Gastroesophageal sphincter (tissue), 4 donors: ENCODE measurements around the gene UROC1. TPM values are rescaled to one million over a fixed set of nuclear protein-coding genes. Genes with fewer than 3 reads are reported as not detected.
"Not testable (repeated sequence)": the region's sequence is repeated elsewhere in the genome, so short reads cannot be mapped to it uniquely, and the experiment has no call there.

Experiments
- ATAC-seq: fragments of 150-250 bp; one replicate; pipeline ENCODE4 v1.9.1; 2016; ENCODE audit warnings: mild to moderate bottlenecking, moderate library complexity
- H3K27ac ChIP-seq, 4 donors: fragments of 200-600 bp; sonication (generic) in 3 of 4; 1 replicate in 3 of 4; 2 replicates in 1 of 4; pipeline ENCODE4 v1.5.1; 2016 to 2019
- H3K27me3 ChIP-seq: fragments of 200-600 bp; sonication (generic); one replicate; pipeline ENCODE4 v1.5.1; 2019
- H3K36me3 ChIP-seq, 2 donors: fragments of 200-600 bp; sonication (generic); one replicate each; pipeline ENCODE4 v1.5.1; 2019; ENCODE audit warnings: control low read depth in 1 of 2
- H3K4me1 ChIP-seq, 3 donors: fragments of 200-600 bp; sonication (generic); 1 replicate in 2 of 3; 2 replicates in 1 of 3; pipeline ENCODE4 v1.5.1; 2016 to 2019; ENCODE audit warnings: control low read depth in 2 of 3
- H3K4me3 ChIP-seq, 2 donors: fragments of 200-600 bp; sonication (generic); one replicate each; pipeline ENCODE4 v1.5.1; 2019; ENCODE audit warnings: mild to moderate bottlenecking in 1 of 2, moderate library complexity in 1 of 2
- H3K9me3 ChIP-seq, 3 donors: fragments of 200-600 bp; sonication (generic); one replicate each; pipeline ENCODE4 v1.5.1; 2017 to 2019; ENCODE audit warnings: control low read depth in 2 of 3
- CTCF ChIP-seq, 4 experiments: fragments of 200-600 bp in 2 of 4; fragments of 450-650 bp in 2 of 4; sonication (generic) in 1 of 4; IDR thresholded peaks; one replicate each; pipeline ENCODE4 v1.5.1; 2017 to 2019; ENCODE audit warnings: antibody characterized with exemption in 4 of 4, mild to moderate bottlenecking in 2 of 4, moderate library complexity in 2 of 4
- EP300 ChIP-seq: sonication (generic); formaldehyde crosslinking; IDR thresholded peaks from one replicate; pipeline ENCODE4 v1.6.1; 2017; ENCODE audit warnings: antibody characterized with exemption, mild to moderate bottlenecking
- POLR2A ChIP-seq, 2 donors: fragments of 450-650 bp; IDR thresholded peaks; one replicate each; pipeline ENCODE4 v1.6.1; 2017; ENCODE audit warnings: antibody characterized with exemption in 2 of 2, mild to moderate bottlenecking in 2 of 2, moderate library complexity in 1 of 2
- POLR2AphosphoS5 ChIP-seq: sonication (generic); formaldehyde crosslinking; IDR thresholded peaks from one replicate; pipeline ENCODE4 v1.6.1; 2017; ENCODE audit warnings: antibody characterized with exemption
- WGBS, 2 donors: methylation state at CpG; one replicate each; pipeline ENCODE4 v1.1.5; 2018; ENCODE audit warnings: low coverage in 1 of 2; 5-methylcytosine and 5-hydroxymethylcytosine counted together
- total RNA-seq, 4 donors: library from RNA; depleted of rRNA; stranded (reverse); fragments of >200 nt; gene quantifications; one replicate each; pipeline ENCODE4 v1.1.0, GENCODE V29; 2016

UROC1 gene
- total RNA-seq, 4 donors from 2014 or later: not detected

GRCh38 chr3:126536126-126536525 lies 18.6 kb upstream of the UROC1 start:
- no peaks in the 10 kb centered on the region for H3K36me3 ChIP-seq
- H3K4me1 ChIP-seq: peaks cover 0 to 7% (median 0%) of the 10 kb centered on the region in 3 donors
- no peaks in the 10 kb centered on the region for H3K9me3 ChIP-seq
- TF ChIP-seq EP300 (no peak), POLR2A (IDR thresholded peaks at IDR 0.05) (no peak), CTCF (IDR thresholded peaks at IDR 0.05) (no peak), POLR2AphosphoS5 (no peak)
- WGBS, 2 donors: 63% methylated on average over 1 of the region's 3 CpGs; no CpG with 5 or more reads in 1 of the 2 donors
- no peak overlapping the region for H3K4me3 ChIP-seq
- no peak for ATAC-seq
- H3K27me3 ChIP-seq: peaks cover 46% of the 10 kb centered on the region
- H3K27ac ChIP-seq: no peak overlapping the region

GRCh38 chr3:126535636-126536035 lies 18.1 kb upstream of the UROC1 start:
- H3K27ac ChIP-seq: no peak overlapping the region
- H3K27me3 ChIP-seq: peaks cover 41% of the 10 kb centered on the region
- H3K4me1 ChIP-seq: peaks cover 0 to 2% (median 0%) of the 10 kb centered on the region in 3 donors
- H3K9me3 ChIP-seq: no peaks in the 10 kb centered on the region
- no peaks in the 10 kb centered on the region for H3K36me3 ChIP-seq
- no peak for ATAC-seq
- H3K4me3 ChIP-seq: no peak overlapping the region
- TF ChIP-seq POLR2A (IDR thresholded peaks at IDR 0.05) (no peak), CTCF (IDR thresholded peaks at IDR 0.05) (no peak), POLR2AphosphoS5 (no peak), EP300 (no peak)

GRCh38 chr3:126534716-126535115 lies 17.1 kb upstream of the UROC1 start:
- H3K9me3 ChIP-seq, H3K4me3 ChIP-seq, H3K36me3 ChIP-seq, H3K4me1 ChIP-seq, ATAC-seq, H3K27ac ChIP-seq: not testable (repeated sequence)
- H3K27me3 ChIP-seq: peaks cover 38% of the 10 kb centered on the region
- WGBS, 2 donors: 60 to 63% methylated on average over 2 to 3 of the region's 7 CpGs

- Histone ChIP-seq H3K36me3 (no peaks in the 10 kb centered on the region), H3K4me1 (no peaks in the 10 kb centered on the region), H3K27me3 (peaks cover 38% of the 10 kb centered on the region), H3K27ac (no peak overlapping the region), H3K9me3 (no peaks in the 10 kb centered on the region), H3K4me3 (no peak overlapping the region)
- ATAC-seq: no peak
- TF ChIP-seq POLR2AphosphoS5: no peak
- TF ChIP-seq EP300: no peak
- TF ChIP-seq POLR2A (IDR thresholded peaks at IDR 0.05): no peak
- no peak for TF ChIP-seq CTCF (IDR thresholded peaks at IDR 0.05)
Measured at GRCh38 chr3:126533506-126533905, 15.9 kb upstream of the UROC1 start.

GRCh38 chr3:126531051-126531330 lies 13.4 kb upstream of the UROC1 start:
- no peak for TF ChIP-seq POLR2AphosphoS5
- TF ChIP-seq POLR2A (IDR thresholded peaks at IDR 0.05): no peak
- TF ChIP-seq CTCF (IDR thresholded peaks at IDR 0.05): no peak
- TF ChIP-seq EP300: no peak
- Histone ChIP-seq H3K4me1 (no peaks in the 10 kb centered on the region), H3K27ac (peak overlapping the region in 1 of 4 donors; percentile 31), H3K4me3 (no peak overlapping the region), H3K9me3 (no peaks in the 10 kb centered on the region), H3K27me3 (peaks cover 26% of the 10 kb centered on the region), H3K36me3 (no peaks in the 10 kb centered on the region)
- ATAC-seq: no peak
- 64% methylated on average over 2 of the region's 6 CpGs; no CpG with 5 or more reads in 1 of the 2 donors for WGBS, 2 donors
